ENCODE measurements around the gene TRIM33.
"Not testable (repeated sequence)": the region's sequence is repeated elsewhere in the genome, so short reads cannot be mapped to it uniquely, and the experiment has no call there.

TRIM33 gene

DNA sequence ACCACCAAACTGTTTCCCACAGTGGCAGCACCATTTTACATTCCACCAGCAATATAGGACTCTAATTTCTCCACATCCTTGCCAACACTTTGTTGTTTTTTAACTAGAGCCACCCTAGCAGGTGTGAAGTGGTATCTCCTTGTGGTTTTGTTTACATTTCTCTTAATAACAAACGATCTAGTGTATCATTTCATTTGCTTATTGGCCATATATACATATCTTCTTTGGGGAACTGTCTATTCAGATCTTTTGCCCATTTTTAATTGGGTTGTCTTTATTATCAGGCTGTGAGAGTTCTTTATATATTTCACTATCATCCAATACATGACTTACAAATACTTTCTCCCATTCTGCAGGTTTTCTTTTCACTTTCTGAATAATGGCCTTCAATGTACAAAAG, 18.0 kb downstream of the TRIM33 start:
- Histone ChIP-seq H3K4me1 (ENCODE audit: control insufficient read depth, insufficient read depth, low read length) (peaks cover 3% of the 10 kb centered on the region), H3K27ac (ENCODE audit: low read length) (no peak overlapping the region), H3K9me3 (ENCODE audit: control insufficient read depth in 2 of 2, low read length in 2 of 2) (no peaks in the 10 kb centered on the region), H3K27me3 (ENCODE audit: control insufficient read depth in 1 of 2, insufficient read depth in 2 of 2, low read length in 2 of 2) (no peaks in the 10 kb centered on the region), H3K9ac (ENCODE audit: low read length in 2 of 2) (no peak overlapping the region), H3K4me3 (ENCODE audit: low read length in 2 of 2) (no peak overlapping the region), H3K36me3 (ENCODE audit: control insufficient read depth in 2 of 2, insufficient read depth in 2 of 2, low read length in 2 of 2) (no peaks in the 10 kb centered on the region)

DNA sequence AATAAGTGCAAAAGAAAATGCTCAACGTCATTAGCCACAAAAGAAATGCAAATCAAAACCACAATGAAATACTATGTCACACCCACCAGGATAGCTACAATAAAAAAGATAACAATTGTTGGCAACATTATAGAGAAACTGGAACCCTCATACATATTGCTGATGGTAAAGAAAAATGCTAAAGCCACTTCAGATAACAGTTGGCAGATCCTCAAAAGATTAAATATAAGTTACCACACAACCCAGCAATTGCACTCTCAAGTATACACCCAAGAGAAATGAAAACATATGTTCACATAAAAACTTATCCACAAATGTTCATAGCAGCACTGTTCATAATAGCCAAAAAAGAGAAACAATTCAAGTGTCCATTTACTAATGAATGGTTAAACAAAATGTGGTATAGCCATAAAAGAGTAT, 20.7 kb downstream of the TRIM33 start:
- H3K9ac ChIP-seq (ENCODE audit: low read length in 2 of 2), result no peak overlapping the region
- no peaks in the 10 kb centered on the region for H3K4me1 ChIP-seq (ENCODE audit: control insufficient read depth, insufficient read depth, low read length)
- no peaks in the 10 kb centered on the region for H3K9me3 ChIP-seq (ENCODE audit: control insufficient read depth in 2 of 2, low read length in 2 of 2)
- H3K36me3 ChIP-seq (ENCODE audit: control insufficient read depth in 2 of 2, insufficient read depth in 2 of 2, low read length in 2 of 2), result no peaks in the 10 kb centered on the region
- no peak overlapping the region for H3K27ac ChIP-seq (ENCODE audit: low read length)
- H3K27me3 ChIP-seq (ENCODE audit: control insufficient read depth in 1 of 2, insufficient read depth in 2 of 2, low read length in 2 of 2), result no peaks in the 10 kb centered on the region
- H3K4me3 ChIP-seq (ENCODE audit: low read length in 2 of 2), result no peak overlapping the region

DNA sequence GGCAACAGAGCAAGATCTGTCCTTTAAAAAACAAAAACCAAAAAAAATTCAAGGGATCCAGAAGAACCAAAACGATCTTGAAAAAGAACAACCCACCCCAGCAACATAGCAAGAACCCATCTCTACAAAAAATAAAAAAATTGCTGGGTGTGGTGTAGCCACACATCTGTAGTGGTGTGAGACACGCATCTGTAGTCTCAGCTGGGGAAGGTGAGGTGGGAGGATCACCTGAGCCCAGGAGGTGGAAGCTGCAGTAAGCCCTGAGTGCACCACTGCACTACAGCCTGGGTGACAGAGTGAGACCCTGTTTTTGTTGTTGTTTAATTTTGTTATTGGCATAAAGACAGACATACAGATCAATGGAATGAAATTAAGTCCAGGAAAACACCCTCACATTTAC, 22.3 kb downstream of the TRIM33 start:
- no peaks in the 10 kb centered on the region for H3K4me1 ChIP-seq (ENCODE audit: control insufficient read depth, insufficient read depth, low read length)
- H3K27ac ChIP-seq (ENCODE audit: low read length), result no peak overlapping the region
- no peaks in the 10 kb centered on the region for H3K9me3 ChIP-seq (ENCODE audit: control insufficient read depth in 2 of 2, low read length in 2 of 2)
- no peak overlapping the region for H3K4me3 ChIP-seq (ENCODE audit: low read length in 2 of 2)
- no peak overlapping the region for H3K9ac ChIP-seq (ENCODE audit: low read length in 2 of 2)
- H3K27me3 ChIP-seq (ENCODE audit: control insufficient read depth in 1 of 2, insufficient read depth in 2 of 2, low read length in 2 of 2), result no peaks in the 10 kb centered on the region
- H3K36me3 ChIP-seq (ENCODE audit: control insufficient read depth in 2 of 2, insufficient read depth in 2 of 2, low read length in 2 of 2), result no peaks in the 10 kb centered on the region

DNA sequence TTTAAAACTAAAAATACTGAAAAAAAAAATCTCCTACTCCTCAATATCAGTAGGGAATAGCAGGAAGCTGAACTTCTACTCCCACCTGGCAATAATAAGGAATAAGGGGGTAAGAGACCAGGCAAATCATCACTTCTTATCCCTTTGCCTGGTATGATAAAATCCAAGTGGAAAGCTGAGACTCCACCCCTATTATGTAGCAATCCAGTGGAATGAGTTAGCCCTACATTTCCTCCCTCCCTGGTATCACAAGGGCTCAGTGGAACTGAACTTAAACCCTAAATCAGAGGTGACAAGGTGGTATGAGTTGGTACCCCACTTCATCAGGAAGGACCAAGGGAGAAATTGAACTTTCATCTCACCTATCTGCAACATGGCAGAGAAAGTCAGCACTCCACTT, 25.7 kb downstream of the TRIM33 start:
- Histone ChIP-seq H3K27ac (ENCODE audit: low read length) (no peak overlapping the region), H3K4me3 (ENCODE audit: low read length in 2 of 2) (no peak overlapping the region), H3K9me3 (ENCODE audit: control insufficient read depth in 2 of 2, low read length in 2 of 2) (no peaks in the 10 kb centered on the region), H3K27me3 (ENCODE audit: control insufficient read depth in 1 of 2, insufficient read depth in 2 of 2, low read length in 2 of 2) (no peaks in the 10 kb centered on the region), H3K4me1 (ENCODE audit: control insufficient read depth, insufficient read depth, low read length) (no peaks in the 10 kb centered on the region), H3K36me3 (ENCODE audit: control insufficient read depth in 2 of 2, insufficient read depth in 2 of 2, low read length in 2 of 2) (no peaks in the 10 kb centered on the region), H3K9ac (ENCODE audit: low read length in 2 of 2) (no peak overlapping the region)

DNA sequence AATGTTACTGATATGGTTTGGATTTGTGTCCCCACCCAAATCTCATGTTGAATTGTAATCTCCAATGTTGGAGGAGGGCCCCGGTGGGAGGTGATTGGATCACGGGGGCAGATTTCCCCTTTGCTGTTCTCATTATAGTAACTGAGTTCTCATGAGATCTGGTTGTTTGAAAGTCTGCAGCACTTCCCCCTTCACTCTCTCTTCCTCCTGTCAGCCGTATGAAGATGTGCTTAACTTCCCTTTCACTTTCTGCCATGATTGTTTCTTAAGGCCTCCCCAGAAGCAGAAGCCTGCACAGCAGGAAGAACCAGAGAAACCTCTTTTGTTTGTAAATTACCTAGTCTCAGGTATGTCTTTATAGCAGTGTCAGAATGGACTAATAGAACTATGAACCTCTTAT, 28.4 kb downstream of the TRIM33 start:
- no peaks in the 10 kb centered on the region for H3K4me1 ChIP-seq (ENCODE audit: control insufficient read depth, insufficient read depth, low read length)
- no peaks in the 10 kb centered on the region for H3K36me3 ChIP-seq (ENCODE audit: control insufficient read depth in 2 of 2, insufficient read depth in 2 of 2, low read length in 2 of 2)
- H3K9ac ChIP-seq (ENCODE audit: low read length in 2 of 2), result no peak overlapping the region
- no peak overlapping the region for H3K27ac ChIP-seq (ENCODE audit: low read length)
- H3K9me3 ChIP-seq (ENCODE audit: control insufficient read depth in 2 of 2, low read length in 2 of 2), result no peaks in the 10 kb centered on the region
- no peak overlapping the region for H3K4me3 ChIP-seq (ENCODE audit: low read length in 2 of 2)
- no peaks in the 10 kb centered on the region for H3K27me3 ChIP-seq (ENCODE audit: control insufficient read depth in 1 of 2, insufficient read depth in 2 of 2, low read length in 2 of 2)

DNA sequence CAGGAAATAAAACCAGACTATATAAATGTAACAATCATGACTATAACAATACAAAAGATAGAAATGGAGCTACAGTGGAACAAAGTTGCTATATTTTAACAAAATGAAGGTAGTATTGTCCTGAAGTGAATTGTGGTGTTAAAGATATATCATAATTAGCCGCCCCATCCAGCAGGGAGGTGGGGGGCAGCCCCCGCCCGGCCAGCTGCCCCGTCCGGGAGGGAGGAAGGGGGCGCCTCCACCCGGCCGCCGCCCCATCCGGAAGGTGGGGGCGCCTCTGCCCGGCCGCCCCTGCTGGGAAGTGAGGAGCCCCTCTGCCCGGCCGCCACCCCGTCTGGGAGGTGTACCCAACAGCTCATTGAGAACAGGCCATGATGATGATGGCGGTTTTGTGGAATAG, 31.4 kb downstream of the TRIM33 start:
- not testable (repeated sequence) for H3K9ac ChIP-seq (ENCODE audit: low read length in 2 of 2); H3K4me3 ChIP-seq (ENCODE audit: low read length in 2 of 2); H3K36me3 ChIP-seq (ENCODE audit: control insufficient read depth in 2 of 2, insufficient read depth in 2 of 2, low read length in 2 of 2); H3K27ac ChIP-seq (ENCODE audit: low read length); H3K27me3 ChIP-seq (ENCODE audit: control insufficient read depth in 1 of 2, insufficient read depth in 2 of 2, low read length in 2 of 2); H3K4me1 ChIP-seq (ENCODE audit: control insufficient read depth, insufficient read depth, low read length); H3K9me3 ChIP-seq (ENCODE audit: control insufficient read depth in 2 of 2, low read length in 2 of 2)

DNA sequence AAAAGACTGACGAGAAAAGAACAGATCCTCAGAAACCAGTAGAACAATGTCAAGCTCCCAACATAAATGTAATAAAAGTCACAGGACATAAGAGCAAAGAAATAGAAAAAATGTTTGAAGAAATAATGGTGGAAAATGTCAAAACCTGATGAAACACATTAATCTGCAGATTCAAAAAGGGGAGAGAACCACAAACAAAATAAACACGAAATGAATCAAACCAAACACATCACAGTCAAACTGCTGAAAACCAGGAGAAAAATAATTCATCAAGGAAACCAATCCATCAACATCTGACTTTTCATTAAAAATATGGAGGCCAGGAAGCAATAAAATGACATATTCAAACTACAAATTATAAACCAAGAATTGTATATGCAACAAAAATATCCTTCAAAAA, 31.9 kb downstream of the TRIM33 start:
- H3K9me3 ChIP-seq (ENCODE audit: control insufficient read depth in 2 of 2, low read length in 2 of 2), result no peaks in the 10 kb centered on the region
- H3K4me3 ChIP-seq (ENCODE audit: low read length in 2 of 2), result no peak overlapping the region
- no peak overlapping the region for H3K9ac ChIP-seq (ENCODE audit: low read length in 2 of 2)
- H3K27me3 ChIP-seq (ENCODE audit: control insufficient read depth in 1 of 2, insufficient read depth in 2 of 2, low read length in 2 of 2), result no peaks in the 10 kb centered on the region
- H3K27ac ChIP-seq (ENCODE audit: low read length), result no peak overlapping the region
- H3K4me1 ChIP-seq (ENCODE audit: control insufficient read depth, insufficient read depth, low read length), result no peaks in the 10 kb centered on the region
- no peaks in the 10 kb centered on the region for H3K36me3 ChIP-seq (ENCODE audit: control insufficient read depth in 2 of 2, insufficient read depth in 2 of 2, low read length in 2 of 2)

DNA sequence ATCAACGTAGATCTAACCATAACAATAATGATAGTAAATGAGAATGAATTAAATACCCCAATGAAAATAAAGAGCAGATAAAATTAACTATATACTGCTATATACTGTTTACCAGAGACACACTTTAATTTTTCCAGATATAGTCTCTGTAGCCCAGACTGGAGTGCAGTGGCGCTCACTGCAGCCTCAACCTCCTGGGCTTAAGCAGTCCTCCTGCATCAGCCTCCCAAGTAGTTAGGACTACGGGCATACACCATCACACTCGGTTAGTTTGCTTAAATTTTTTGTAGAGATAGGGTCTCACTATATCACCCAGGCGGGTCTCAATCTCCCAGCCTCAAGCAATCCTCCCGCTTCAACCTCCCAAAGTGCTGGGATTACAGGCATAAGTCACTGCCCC, 37.2 kb downstream of the TRIM33 start:
- H3K9me3 ChIP-seq (ENCODE audit: control insufficient read depth in 2 of 2, low read length in 2 of 2), result no peaks in the 10 kb centered on the region
- H3K4me3 ChIP-seq (ENCODE audit: low read length in 2 of 2), result no peak overlapping the region
- H3K4me1 ChIP-seq (ENCODE audit: control insufficient read depth, insufficient read depth, low read length), result no peaks in the 10 kb centered on the region
- H3K27me3 ChIP-seq (ENCODE audit: control insufficient read depth in 1 of 2, insufficient read depth in 2 of 2, low read length in 2 of 2), result no peaks in the 10 kb centered on the region
- no peak overlapping the region for H3K9ac ChIP-seq (ENCODE audit: low read length in 2 of 2)
- H3K27ac ChIP-seq (ENCODE audit: low read length), result no peak overlapping the region
- H3K36me3 ChIP-seq (ENCODE audit: control insufficient read depth in 2 of 2, insufficient read depth in 2 of 2, low read length in 2 of 2), result no peaks in the 10 kb centered on the region

DNA sequence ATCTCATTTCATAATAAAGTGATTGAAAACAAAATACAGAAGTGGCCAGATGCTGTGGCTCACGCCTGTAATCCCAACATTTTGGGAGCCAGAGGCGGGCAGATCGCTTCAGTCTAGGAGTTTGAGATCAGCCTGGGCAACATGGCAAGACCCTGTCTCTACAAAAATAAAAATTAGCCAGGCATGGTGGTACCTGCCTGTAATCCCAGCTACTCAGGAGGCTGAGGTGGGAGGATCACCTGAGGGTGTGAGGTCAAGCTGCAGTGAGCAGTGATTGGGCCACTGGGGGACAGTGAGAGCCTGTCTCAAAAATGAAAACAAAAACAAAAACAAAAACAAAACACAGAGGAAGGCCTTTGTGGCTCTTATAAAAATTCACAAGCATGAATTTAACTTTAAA, 38.6 kb downstream of the TRIM33 start:
- no peaks in the 10 kb centered on the region for H3K36me3 ChIP-seq (ENCODE audit: control insufficient read depth in 2 of 2, insufficient read depth in 2 of 2, low read length in 2 of 2)

DNA sequence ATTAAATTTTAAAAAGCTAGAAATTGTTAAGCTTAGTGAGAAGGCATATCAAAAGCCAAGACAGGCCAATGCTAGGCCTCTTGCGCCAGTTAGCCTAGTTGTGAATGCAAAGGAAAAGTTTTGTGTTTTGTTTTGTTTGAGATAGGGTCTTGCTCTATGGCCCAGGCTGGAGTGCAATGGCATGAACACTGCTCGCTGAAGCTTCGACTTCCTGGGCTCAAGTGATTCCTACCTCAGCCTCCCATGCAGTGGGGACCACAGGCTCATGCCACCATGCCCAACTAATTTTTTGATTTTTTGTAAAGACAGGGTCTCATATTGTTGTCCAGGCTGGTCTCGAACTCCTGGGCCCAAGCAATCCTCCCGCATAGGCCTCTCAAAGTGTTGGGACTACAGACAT, 40.3 kb downstream of the TRIM33 start:
- no peaks in the 10 kb centered on the region for H3K36me3 ChIP-seq (ENCODE audit: control insufficient read depth in 2 of 2, insufficient read depth in 2 of 2, low read length in 2 of 2)
- H3K4me3 ChIP-seq (ENCODE audit: low read length in 2 of 2), result no peak overlapping the region
- H3K9me3 ChIP-seq (ENCODE audit: control insufficient read depth in 2 of 2, low read length in 2 of 2), result no peaks in the 10 kb centered on the region
- H3K9ac ChIP-seq (ENCODE audit: low read length in 2 of 2), result no peak overlapping the region
- no peaks in the 10 kb centered on the region for H3K4me1 ChIP-seq (ENCODE audit: control insufficient read depth, insufficient read depth, low read length)
- no peaks in the 10 kb centered on the region for H3K27me3 ChIP-seq (ENCODE audit: control insufficient read depth in 1 of 2, insufficient read depth in 2 of 2, low read length in 2 of 2)
- no peak overlapping the region for H3K27ac ChIP-seq (ENCODE audit: low read length)

More for the DNA sequence above, 38.6 kb downstream of the TRIM33 start:
- Histone ChIP-seq H3K9me3 (ENCODE audit: control insufficient read depth in 2 of 2, low read length in 2 of 2) (no peaks in the 10 kb centered on the region), H3K9ac (ENCODE audit: low read length in 2 of 2) (no peak overlapping the region), H3K4me3 (ENCODE audit: low read length in 2 of 2) (no peak overlapping the region), H3K4me1 (ENCODE audit: control insufficient read depth, insufficient read depth, low read length) (no peaks in the 10 kb centered on the region), H3K27me3 (ENCODE audit: control insufficient read depth in 1 of 2, insufficient read depth in 2 of 2, low read length in 2 of 2) (no peaks in the 10 kb centered on the region), H3K27ac (ENCODE audit: low read length) (no peak overlapping the region)

DNA sequence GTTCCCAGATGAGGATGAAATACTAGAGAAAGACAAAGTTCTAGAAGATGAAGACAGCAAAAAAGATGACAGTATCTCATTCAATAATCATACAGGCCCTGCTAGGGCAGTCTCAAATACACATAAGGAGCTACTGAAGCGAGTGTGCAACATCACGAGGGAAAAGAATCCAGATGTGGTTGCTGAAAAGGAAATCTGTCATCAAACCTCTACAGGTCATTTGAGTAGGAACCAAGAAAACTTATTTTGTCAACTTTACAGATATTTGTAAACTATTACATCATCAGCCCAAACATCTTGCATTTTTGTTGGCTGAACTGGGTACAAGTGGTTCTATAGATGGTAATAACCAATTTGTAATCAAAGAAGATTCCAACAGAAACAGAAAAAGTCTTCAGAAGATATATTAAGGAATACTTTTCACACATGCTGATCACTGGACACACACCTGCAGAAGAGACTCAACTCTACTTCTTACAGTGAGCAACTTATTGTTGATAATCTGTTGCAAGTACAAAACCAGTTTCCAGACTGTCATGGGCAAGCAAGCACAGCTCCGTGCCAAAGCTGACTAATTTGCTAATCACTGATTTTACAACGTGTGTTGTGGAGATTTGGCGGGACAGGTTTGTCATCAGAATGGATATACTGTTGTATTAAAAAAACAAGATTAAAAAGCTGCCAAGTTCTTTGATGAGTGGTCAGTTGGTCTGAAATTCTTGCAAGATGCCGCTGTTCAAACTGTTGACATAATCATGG, 42.1 kb downstream of the TRIM33 start:
- no peaks in the 10 kb centered on the region for H3K36me3 ChIP-seq (ENCODE audit: control insufficient read depth in 2 of 2, insufficient read depth in 2 of 2, low read length in 2 of 2)
- H3K4me1 ChIP-seq (ENCODE audit: control insufficient read depth, insufficient read depth, low read length), result no peaks in the 10 kb centered on the region
- no peaks in the 10 kb centered on the region for H3K27me3 ChIP-seq (ENCODE audit: control insufficient read depth in 1 of 2, insufficient read depth in 2 of 2, low read length in 2 of 2)
- H3K9ac ChIP-seq (ENCODE audit: low read length in 2 of 2), result no peak overlapping the region
- no peaks in the 10 kb centered on the region for H3K9me3 ChIP-seq (ENCODE audit: control insufficient read depth in 2 of 2, low read length in 2 of 2)
- no peak overlapping the region for H3K27ac ChIP-seq (ENCODE audit: low read length)
- H3K4me3 ChIP-seq (ENCODE audit: low read length in 2 of 2), result no peak overlapping the region

Data from stomach smooth muscle (tissue), 2 donors.